Adipocyte (in vitro differentiated cells): ENCODE results near the gene ZNF497.
A peak's percentile ranks its signal among the peaks of the same experiment; 100 is the strongest.

Experiments used
- DNase-seq: peaks from one replicate; pipeline ENCODE4 v3.0.0-alpha.2; 2015; ENCODE audit warnings: low read depth
- H3K27me3 ChIP-seq: replicated peaks from 2 replicates; pipeline ENCODE4 v1.7.0; 2013; ENCODE audit warnings: mild to moderate bottlenecking, low read length, moderate library complexity; ENCODE audit not compliant: control insufficient read depth, insufficient read depth
- H3K36me3 ChIP-seq: 2 replicates; pipeline ENCODE4 v1.7.0; 2013; ENCODE audit warnings: low read length, mild to moderate bottlenecking, moderate library complexity; ENCODE audit not compliant: control insufficient read depth, insufficient read depth, severe bottlenecking
- H3K4me1 ChIP-seq: 2 replicates; pipeline ENCODE4 v1.7.0; 2013; ENCODE audit warnings: mild to moderate bottlenecking, low read length, moderate library complexity; ENCODE audit not compliant: control insufficient read depth, insufficient read depth
- H3K4me3 ChIP-seq: 2 replicates; pipeline ENCODE4 v1.7.0; 2013; ENCODE audit warnings: mild to moderate bottlenecking, low read length, moderate library complexity
- H3K9ac ChIP-seq: 2 replicates; pipeline ENCODE4 v1.7.0; 2013; ENCODE audit warnings: mild to moderate bottlenecking, low read length, moderate library complexity
- H3K9me3 ChIP-seq: 2 replicates; pipeline ENCODE4 v1.7.0; 2013; ENCODE audit warnings: mild to moderate bottlenecking, low read length, moderate library complexity; ENCODE audit not compliant: control insufficient read depth

Gene ZNF497

DNA sequence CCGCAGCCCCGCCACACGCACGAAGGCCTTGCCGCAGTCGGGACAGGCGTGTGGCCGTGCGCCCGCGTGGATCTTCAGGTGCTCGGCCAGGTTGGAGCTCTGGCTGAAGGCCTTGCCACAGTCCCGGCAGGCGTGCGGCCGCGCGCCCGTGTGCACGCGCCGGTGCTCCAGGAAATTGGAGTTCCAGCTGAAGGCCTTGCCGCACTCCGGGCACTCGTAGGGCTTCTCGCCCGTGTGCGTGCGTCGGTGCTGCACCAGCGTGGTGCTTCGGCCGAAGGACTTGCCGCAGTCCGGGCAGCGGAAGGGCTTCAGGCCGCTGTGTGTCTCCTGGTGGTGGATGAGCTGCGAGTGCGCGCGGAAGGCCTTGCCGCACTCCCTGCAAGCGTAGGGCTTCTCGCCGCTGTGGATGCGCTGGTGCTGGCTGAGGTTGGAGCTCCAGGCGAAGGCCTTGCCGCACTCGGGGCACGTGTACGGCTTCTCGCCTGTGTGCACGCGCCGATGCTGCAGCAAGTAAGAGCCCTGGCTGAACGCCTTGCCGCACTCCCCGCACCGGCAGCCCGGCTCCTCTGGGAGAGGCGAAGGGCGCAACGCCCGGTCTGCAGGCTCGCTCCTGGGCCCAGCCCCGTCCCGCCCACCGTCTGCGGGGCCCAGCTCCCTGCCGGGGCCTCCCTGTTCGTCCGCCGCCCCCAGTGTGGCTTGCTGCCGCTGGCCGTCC lies 5.6 kb downstream of the ZNF497 start:
- Histone ChIP-seq H3K9me3 (no peaks in the 10 kb centered on the region), H3K36me3 (no peaks in the 10 kb centered on the region), H3K27me3 (no peaks in the 10 kb centered on the region), H3K4me1 (peaks cover 15% of the 10 kb centered on the region), H3K9ac (no peak overlapping the region), H3K4me3 (peak overlapping the region; percentile 47)
- DNase-seq, result no peak

DNA sequence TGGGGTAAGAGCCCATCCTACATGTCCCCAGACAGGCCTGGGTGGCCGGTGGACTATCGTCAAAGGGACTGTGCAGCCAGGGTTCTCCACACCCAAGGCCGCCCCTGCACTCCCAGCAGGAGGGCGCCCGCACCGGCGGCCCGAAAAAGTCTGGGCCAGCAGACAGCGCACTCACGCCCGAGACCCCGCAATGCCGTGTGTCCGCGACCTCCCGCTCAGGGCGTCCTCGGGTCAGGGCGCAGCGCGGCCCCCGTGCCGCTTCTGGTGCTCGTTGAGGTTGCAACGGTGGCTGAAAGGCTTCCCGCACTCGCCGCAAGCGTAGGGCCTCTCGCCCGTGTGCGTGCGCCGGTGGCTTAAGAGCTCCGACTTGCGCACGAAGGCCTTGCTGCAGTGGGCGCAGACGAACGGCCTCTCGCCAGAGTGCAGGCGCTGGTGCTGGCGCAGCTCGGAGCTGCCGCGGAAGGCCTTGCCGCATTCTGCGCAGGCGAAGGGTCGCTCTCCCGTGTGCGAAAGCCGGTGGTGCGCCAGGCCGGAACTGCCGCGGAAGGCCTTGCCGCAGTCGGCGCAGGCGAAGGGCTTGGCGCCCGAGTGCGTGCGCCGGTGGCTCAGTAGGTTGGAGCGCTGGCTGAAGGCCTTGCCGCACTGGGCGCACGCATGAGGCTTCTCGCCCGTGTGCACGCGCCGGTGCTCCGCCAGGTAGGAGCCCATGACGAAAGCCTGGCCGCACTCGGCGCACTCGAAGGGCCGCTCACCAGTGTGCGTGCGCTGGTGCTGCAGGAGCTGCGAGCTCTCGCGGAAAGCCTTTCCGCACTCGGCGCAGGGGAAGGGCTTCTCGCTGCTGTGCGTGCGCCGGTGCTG lies 6.4 kb downstream of the ZNF497 start:
- Histone ChIP-seq H3K9ac (no peak overlapping the region), H3K36me3 (no peaks in the 10 kb centered on the region), H3K27me3 (no peaks in the 10 kb centered on the region), H3K4me3 (peak overlapping the region; percentile 47), H3K4me1 (peaks cover 11% of the 10 kb centered on the region), H3K9me3 (no peaks in the 10 kb centered on the region)
- DNase-seq, result no peak

DNA sequence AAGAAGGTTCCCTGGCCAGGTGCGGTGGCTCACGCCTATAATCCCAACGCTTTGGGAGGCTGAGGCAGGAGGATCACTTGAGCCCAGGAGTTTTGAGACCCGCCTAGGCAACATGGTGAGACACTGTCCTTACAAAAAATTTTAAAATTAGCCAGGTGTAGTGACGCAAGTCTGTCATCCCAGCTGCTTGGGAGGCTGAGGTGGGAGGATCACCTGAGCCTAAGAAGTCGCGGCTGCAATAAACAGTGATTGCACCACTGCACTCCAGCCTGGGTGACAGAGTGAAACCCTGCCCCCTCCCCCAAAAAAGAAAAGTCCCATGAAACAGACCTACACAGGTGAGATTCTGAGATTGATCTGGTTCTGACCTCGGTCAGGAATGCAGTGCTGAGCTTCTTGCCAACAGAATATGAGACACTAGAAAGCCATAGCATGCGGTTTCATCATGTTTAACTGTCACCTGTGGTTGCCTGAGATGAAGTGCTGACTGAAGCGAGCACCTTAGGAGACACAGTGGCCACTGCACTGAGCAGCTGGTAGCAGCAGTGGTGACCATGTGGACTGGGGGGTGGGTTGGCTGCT lies 7.2 kb downstream of the ZNF497 start:
- no peak overlapping the region for H3K9ac ChIP-seq
- H3K4me3 ChIP-seq, result no peak overlapping the region
- peaks cover 14% of the 10 kb centered on the region for H3K4me1 ChIP-seq
- no peaks in the 10 kb centered on the region for H3K36me3 ChIP-seq
- no peaks in the 10 kb centered on the region for H3K27me3 ChIP-seq
- no peak for DNase-seq
- H3K9me3 ChIP-seq, result no peaks in the 10 kb centered on the region

DNA sequence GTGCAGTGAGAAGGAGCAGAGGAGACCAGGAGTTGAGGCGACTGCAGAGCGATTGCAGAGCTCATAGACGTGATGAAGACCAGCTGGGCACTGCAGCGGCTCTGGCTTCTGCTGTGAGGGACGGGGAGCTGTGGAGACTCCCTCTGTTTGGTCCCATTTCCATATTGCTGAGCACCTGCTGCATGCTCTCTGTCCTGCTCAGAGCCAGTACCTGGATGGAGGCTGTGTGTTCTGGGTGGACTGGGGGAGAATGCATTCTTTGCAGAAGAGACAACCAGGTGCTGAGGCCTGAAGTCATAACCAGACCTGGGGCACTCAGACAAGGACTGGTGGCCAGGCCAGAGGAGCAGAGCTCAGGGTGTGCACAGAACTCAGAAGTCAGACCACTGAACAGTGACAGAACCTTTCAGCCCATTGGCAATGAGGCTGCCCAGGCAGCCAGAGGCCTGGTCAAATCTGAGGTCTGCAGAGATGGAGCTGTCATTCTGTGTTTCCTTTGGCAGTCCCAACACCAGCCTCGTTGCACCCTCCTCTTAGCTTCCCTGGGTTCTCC lies 8.0 kb downstream of the ZNF497 start:
- H3K36me3 ChIP-seq, result no peaks in the 10 kb centered on the region

DNA sequence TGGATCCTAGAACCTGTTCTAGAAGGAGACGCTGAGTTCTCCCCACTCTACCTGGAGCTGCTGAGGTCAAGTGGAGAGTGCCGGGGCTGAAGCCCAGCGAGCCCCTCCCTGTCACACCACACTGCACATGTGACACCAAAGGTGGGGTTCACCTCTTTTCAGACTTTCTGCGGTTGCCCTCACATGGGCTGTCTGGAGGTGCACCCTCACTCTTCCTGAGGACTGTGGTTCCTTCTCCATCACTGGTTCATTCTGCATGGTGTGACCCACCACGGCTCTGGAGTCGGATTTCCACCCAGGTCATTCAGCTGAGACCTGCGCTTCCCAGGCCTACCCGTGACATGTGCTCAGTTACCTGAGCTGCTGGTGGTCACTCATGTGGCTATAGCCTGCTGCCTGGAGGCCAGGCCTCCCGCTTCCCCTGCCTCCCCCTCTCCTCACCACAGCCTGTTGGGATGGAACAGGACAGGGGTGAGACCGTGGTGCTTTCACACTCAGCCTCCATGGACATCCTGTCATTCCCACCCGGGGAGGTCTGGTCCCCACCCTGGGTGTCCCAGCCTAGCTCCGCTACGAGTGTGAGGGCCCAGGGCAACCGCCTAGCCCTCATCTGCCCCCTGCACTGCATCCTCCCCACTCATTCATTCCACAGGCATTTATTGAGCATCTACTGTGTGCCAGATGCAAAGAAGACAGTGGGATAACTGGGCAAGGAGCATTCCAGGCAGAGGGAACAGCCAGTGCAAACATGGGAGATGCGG lies 8.7 kb downstream of the ZNF497 start:
- H3K9me3 ChIP-seq, result no peaks in the 10 kb centered on the region
- no peak for DNase-seq

More for the DNA sequence above, 8.0 kb downstream of the ZNF497 start:
- DNase-seq, result no peak
- H3K9me3 ChIP-seq, result no peaks in the 10 kb centered on the region
- no peak overlapping the region for H3K9ac ChIP-seq
- H3K4me3 ChIP-seq, result no peak overlapping the region
- H3K27me3 ChIP-seq, result no peaks in the 10 kb centered on the region
- peaks cover 19% of the 10 kb centered on the region for H3K4me1 ChIP-seq

DNA sequence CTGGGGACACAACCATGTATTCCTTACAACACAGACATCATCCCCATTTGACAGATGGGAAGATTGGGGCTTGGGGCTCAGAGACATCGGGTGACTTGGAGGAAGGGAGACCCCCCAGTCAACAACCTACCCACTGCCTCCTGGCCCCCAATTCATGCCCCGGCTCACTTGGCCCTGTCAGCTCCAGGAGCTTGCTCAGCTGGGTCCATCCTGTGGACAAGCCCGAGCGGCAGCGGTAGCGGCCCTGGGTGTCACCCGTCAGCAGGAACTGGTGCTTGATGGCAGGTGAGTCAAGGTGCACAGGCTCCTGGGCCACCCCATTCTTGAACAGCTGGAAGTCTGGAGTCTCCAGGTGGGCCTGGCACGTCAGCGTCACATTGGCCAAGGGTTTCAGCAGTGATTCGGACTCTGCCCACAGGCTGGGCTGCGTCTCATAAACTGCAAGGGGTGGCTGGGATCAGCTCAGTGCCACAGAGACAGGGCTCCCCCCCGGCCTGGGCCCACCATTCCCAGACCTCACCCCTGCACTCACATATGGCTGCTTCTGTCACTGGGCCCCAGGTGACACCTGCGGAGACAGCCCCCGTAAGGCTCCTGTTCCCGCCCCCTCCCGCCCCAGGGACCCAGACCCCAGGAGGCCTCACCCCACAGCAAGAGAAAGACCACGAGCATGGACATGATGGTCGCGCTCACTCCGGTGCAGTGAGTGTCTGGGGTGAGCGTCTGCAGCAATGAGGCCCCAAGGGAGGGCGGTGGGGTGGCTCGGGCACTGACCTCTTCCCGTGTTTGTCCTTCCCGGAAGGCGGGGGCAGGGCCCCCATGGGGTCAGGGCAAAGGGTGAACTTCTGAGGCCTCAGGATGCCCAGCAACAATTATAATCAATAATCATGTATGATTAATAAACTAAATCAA lies 9.5 kb downstream of the ZNF497 start, which contains the start of gene A1BG:
TSS of gene A1BG (minus strand) at position 733 of the 912 bp plus-strand sequence. CDS start at position 678, 55 bp downstream.
- DNase-seq, result no peak
- H3K4me1 ChIP-seq, result peaks cover 28% of the 10 kb centered on the region
- no peak within 1 kb of the TSS for H3K9ac ChIP-seq
- no peaks in the 10 kb centered on the region for H3K9me3 ChIP-seq
- no peaks in the 10 kb centered on the region for H3K27me3 ChIP-seq
- no peak within 1 kb of the TSS for H3K4me3 ChIP-seq
- no peaks in the 10 kb centered on the region for H3K36me3 ChIP-seq

More for the DNA sequence above, 8.7 kb downstream of the ZNF497 start:
- Histone ChIP-seq H3K4me1 (peaks cover 22% of the 10 kb centered on the region), H3K27me3 (no peaks in the 10 kb centered on the region), H3K36me3 (no peaks in the 10 kb centered on the region), H3K4me3 (no peak overlapping the region), H3K9ac (no peak overlapping the region)

DNA sequence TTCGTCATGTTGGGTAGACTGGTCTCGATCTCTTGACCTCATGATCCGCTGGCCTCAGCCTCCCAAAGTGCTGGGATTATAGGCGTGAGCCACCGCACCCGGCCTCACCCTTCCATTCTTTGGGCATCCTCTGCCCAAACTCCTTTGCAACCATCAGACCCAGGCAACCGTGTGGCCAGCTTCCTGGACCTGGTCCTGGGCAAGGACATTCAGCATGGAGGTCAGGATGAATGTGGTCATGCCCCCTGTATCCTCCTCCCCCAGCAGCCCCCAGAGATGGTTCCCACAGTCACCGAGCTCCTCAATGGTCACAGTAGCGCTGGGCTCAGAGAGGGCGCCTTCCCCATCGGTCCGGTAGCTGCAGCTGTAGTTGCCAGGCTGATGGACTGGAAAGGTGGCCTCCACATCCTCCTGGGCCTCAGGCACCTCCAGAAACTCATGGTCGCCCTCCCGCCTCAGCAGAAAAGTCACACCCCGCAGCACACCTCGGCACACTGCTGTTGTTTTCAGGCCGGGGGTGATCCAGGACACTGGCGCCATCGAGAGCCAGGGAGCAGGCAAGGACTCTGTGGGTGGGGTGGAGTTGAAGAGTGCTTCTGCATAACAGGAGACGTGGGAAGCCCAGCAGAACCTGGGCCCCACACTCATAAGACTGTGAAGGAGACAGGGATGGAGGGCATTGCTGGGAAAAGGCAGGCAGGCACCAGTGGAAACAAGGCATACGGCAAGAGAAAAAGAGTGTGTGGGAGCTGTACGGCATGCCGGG lies 10.4 kb downstream of the ZNF497 start:
- no peak overlapping the region for H3K4me3 ChIP-seq
- no peaks in the 10 kb centered on the region for H3K9me3 ChIP-seq
- H3K36me3 ChIP-seq, result no peaks in the 10 kb centered on the region
- DNase-seq, result no peak
- H3K27me3 ChIP-seq, result no peaks in the 10 kb centered on the region
- peaks cover 24% of the 10 kb centered on the region for H3K4me1 ChIP-seq
- H3K9ac ChIP-seq, result no peak overlapping the region

DNA sequence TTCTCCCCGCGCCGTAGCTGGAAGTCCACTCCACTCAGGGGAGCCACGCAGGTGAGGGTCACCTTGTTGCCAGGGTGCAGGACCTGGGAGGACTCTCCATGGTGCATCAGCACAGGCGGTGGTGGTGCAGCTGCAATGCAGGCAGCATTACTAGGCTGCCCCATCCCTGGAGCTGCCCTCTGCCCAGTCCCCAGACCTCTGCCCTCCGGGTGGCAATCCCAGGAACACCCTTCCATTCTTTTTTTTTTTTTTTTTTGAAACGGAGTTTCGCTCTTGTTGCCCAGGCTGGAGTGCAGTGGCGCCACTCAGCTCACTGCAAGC lies 11.0 kb downstream of the ZNF497 start:
- Histone ChIP-seq H3K27me3 (no peaks in the 10 kb centered on the region), H3K9ac (no peak overlapping the region), H3K9me3 (no peaks in the 10 kb centered on the region), H3K4me3 (no peak overlapping the region), H3K36me3 (no peaks in the 10 kb centered on the region), H3K4me1 (peaks cover 22% of the 10 kb centered on the region)
- no peak for DNase-seq

DNA sequence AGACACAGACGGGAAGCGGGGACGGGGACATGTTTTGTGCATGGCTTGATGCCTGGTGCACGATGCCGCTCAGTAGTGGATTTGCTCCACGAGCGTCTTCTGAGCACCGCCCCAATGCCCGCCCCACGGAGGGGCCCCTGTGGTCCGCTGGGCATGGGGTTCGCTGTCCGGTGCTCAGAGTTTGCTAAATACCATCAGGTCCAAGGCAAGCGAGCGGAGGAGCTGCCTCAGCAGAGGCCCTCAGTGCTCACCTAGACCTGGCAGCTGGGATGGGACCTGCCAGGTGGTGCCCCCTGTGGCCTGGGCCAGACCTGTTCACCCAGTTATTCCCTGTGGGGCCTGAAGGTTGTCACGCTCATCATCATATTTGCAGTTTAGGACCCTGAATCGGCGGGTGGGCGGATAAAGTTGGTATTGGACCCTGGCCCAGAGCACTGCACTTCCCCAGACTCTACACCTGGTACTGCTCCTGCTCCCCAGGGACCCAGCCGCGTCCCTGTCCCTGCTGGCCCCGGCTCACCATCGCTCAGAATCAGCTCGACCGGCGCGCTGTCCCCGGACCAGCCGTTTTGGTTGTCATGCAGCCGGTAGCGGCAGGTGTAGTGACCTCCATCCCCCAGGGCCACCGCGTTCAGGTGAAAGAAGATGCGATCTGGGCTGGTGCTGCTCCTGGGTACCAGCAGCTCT lies 11.5 kb downstream of the ZNF497 start:
- DNase-seq, result no peak
- H3K9ac ChIP-seq, result no peak overlapping the region
- H3K4me3 ChIP-seq, result peak overlapping the region; percentile 49
- H3K4me1 ChIP-seq, result peaks cover 17% of the 10 kb centered on the region
- no peaks in the 10 kb centered on the region for H3K36me3 ChIP-seq
- no peaks in the 10 kb centered on the region for H3K9me3 ChIP-seq
- H3K27me3 ChIP-seq, result no peaks in the 10 kb centered on the region
